ENCODE results near the gene SLC23A2.

- TF ChIP-seq EP300 (IDR thresholded peaks at IDR 0.05) (no peak), CTCF (IDR thresholded peaks at IDR 0.05) (no peak), POLR2A (IDR thresholded peaks at IDR 0.05) (no peak), POLR2AphosphoS5 (IDR thresholded peaks at IDR 0.05) (no peak)
Measured at GRCh38 chr20:5036828-5037227, 35.5 kb upstream of the SLC23A2 start.

Measured in suprapubic skin (tissue), 4 donors.